GM12878 (cell line): ENCODE measurements around the gene KLHL10. TPM values are rescaled to one million over a fixed set of nuclear protein-coding genes. Genes with fewer than 3 reads are reported as not detected.

Experiments used
- ATAC-seq: fragments of 200-7000 bp; cut with Tn5 transposase; 3 replicates; pipeline ENCODE4 v1.9.1; 2020; ENCODE audit warnings: mild to moderate bottlenecking, moderate library complexity
- BruUV-seq: library from RNA; stranded (reverse); fragments of 400-500 nt; replicated peaks from 2 replicates; lab custom pipeline; 2021; lab: Mats Ljungman, UMichigan
- CTCF ChIA-PET: fragments of 300-600 bp; sonication (Branson Sonifier 250); formaldehyde crosslinking; extraction: SDS; loops from one replicate; lab custom pipeline; 2021; ENCODE audit warnings: inconsistent platforms; lab: Yijun Ruan, JAX
- POLR2A ChIA-PET: fragments of 350-600 bp; formaldehyde crosslinking; extraction: SDS; loops from one replicate; lab custom pipeline; 2021; ENCODE audit warnings: inconsistent platforms; lab: Charles Lee
- RAD21 ChIA-PET: fragments of 300-600 bp; sonication (Branson Sonifier 250); formaldehyde crosslinking; loops from one replicate; lab custom pipeline; 2023; ENCODE audit warnings: antibody characterized with exemption; ENCODE audit not compliant: unreplicated experiment; lab: Charles Lee
- SMC1A ChIA-PET: fragments of 300-600 bp; sonication (Branson Sonifier 250); formaldehyde crosslinking; loops from one replicate; lab custom pipeline; 2023; ENCODE audit not compliant: unreplicated experiment, uncharacterized antibody; lab: Charles Lee
- DNase-seq: peaks from one replicate; pipeline ENCODE4 v3.0.0-alpha.2; 2011; ENCODE audit warnings: low read depth, low spot score
- FAIRE-seq: peaks from 3 replicates; lab custom pipeline; 2011; peaks lifted over from hg19 to GRCh38; lab: Jason Lieb, UNC
- H2AFZ ChIP-seq: 2 replicates; pipeline ENCODE4 v1.6.0; 2011; ENCODE audit warnings: low read depth, low read length, control low read depth; ENCODE audit not compliant: control insufficient read depth
- H3K27ac ChIP-seq: 2 replicates; pipeline ENCODE4 v1.5.1; 2011; ENCODE audit warnings: control low read depth; ENCODE audit not compliant: control insufficient read depth, insufficient read depth
- H3K27me3 ChIP-seq, 2 experiments: replicated peaks in 1 of 2; 2 replicates each; pipeline versions ENCODE4 v1.6.0 to v1.6.1; 2011; ENCODE audit warnings: low read length in 1 of 2; ENCODE audit not compliant: control insufficient read depth in 2 of 2, insufficient read depth in 2 of 2
- H3K36me3 ChIP-seq, 2 experiments: 2 replicates each; pipeline ENCODE4 v1.5.1; 2011; ENCODE audit warnings: low read length in 1 of 2; ENCODE audit not compliant: control insufficient read depth in 2 of 2, insufficient read depth in 2 of 2
- H3K4me1 ChIP-seq: 2 replicates; pipeline ENCODE4 v1.6.1; 2011; ENCODE audit warnings: mild to moderate bottlenecking, low read length, moderate library complexity, mixed read lengths; ENCODE audit not compliant: control insufficient read depth, insufficient read depth
- H3K4me2 ChIP-seq: 2 replicates; pipeline ENCODE4 v1.6.0; 2011; ENCODE audit warnings: control low read depth; ENCODE audit not compliant: control insufficient read depth, insufficient read depth
- H3K4me3 ChIP-seq: fragments of 200-600 bp; sonication (generic); 2 replicates; pipeline ENCODE4 v1.5.1; 2016
- H3K79me2 ChIP-seq: 2 replicates; pipeline ENCODE4 v1.6.0; 2011; ENCODE audit warnings: low read length; ENCODE audit not compliant: control insufficient read depth, insufficient read depth
- H3K9ac ChIP-seq: 2 replicates; pipeline ENCODE4 v1.8.0; 2011; ENCODE audit warnings: low read length, control low read depth, mixed read lengths; ENCODE audit not compliant: control insufficient read depth, insufficient read depth
- H3K9me3 ChIP-seq: replicated peaks from 3 replicates; pipeline ENCODE4 v1.5.1; 2011; ENCODE audit warnings: mild to moderate bottlenecking, low read length; ENCODE audit not compliant: control insufficient read depth, insufficient read depth
- H4K20me1 ChIP-seq: 2 replicates; pipeline ENCODE4 v1.6.0; 2011; ENCODE audit not compliant: control insufficient read depth, insufficient read depth
- CBX5 ChIP-seq: sonication (generic); IDR thresholded peaks from 2 replicates; pipeline ENCODE4 v1.6.1; 2016; ENCODE audit warnings: low read depth, moderate library complexity, mild to moderate bottlenecking, inconsistent platforms
- CREB1 ChIP-seq: IDR thresholded peaks from 2 replicates; pipeline ENCODE4 v1.6.1; 2012; ENCODE audit warnings: low read depth, mild to moderate bottlenecking, inconsistent platforms
- E4F1 ChIP-seq: fragments of 450-650 bp; IDR thresholded peaks from 2 replicates; pipeline ENCODE4 v1.6.1; 2018; ENCODE audit warnings: borderline replicate concordance, mild to moderate bottlenecking; ENCODE audit not compliant: partially characterized antibody
- ETV6 ChIP-seq, 2 experiments: fragments of 450-650 bp in 1 of 2; IDR thresholded peaks in 1 of 2; conservative IDR thresholded peaks in 1 of 2; 2 replicates each; pipeline ENCODE4 v1.6.1; 2014; ENCODE audit warnings: antibody characterized with exemption in 1 of 2, borderline replicate concordance in 1 of 2, low read depth in 1 of 2, mild to moderate bottlenecking in 1 of 2, moderate library complexity in 1 of 2
- IKZF2 ChIP-seq, 2 experiments: fragments of 450-650 bp; IDR thresholded peaks; 2 replicates each; pipeline ENCODE4 v1.6.1; 2017; ENCODE audit warnings: mild to moderate bottlenecking in 2 of 2, moderate library complexity in 2 of 2
- IRF5 ChIP-seq: fragments of 450-650 bp; IDR thresholded peaks from 2 replicates; pipeline ENCODE4 v1.6.1; 2017; ENCODE audit warnings: borderline replicate concordance
- NFYB ChIP-seq: IDR thresholded peaks from 2 replicates; pipeline ENCODE4 v1.6.1; 2011; ENCODE audit warnings: low read depth, mild to moderate bottlenecking, low read length, improper control_type of control experiment, moderate library complexity; ENCODE audit not compliant: insufficient read depth
- NKRF ChIP-seq: fragments of 450-650 bp; conservative IDR thresholded peaks from 2 replicates; pipeline ENCODE4 v1.6.1; 2017; ENCODE audit warnings: mild to moderate bottlenecking, moderate library complexity
- RUNX3 ChIP-seq: IDR thresholded peaks from 2 replicates; pipeline ENCODE4 v1.6.1; 2012; ENCODE audit warnings: low read length, inconsistent platforms
- SKIL ChIP-seq: fragments of 450-650 bp; IDR thresholded peaks from 2 replicates; pipeline ENCODE4 v1.6.1; 2017; ENCODE audit warnings: mild to moderate bottlenecking, low read depth, inconsistent platforms; ENCODE audit not compliant: poor library complexity, severe bottlenecking
- SPI1 ChIP-seq: IDR thresholded peaks from 2 replicates; pipeline ENCODE4 v1.6.1; 2011; ENCODE audit warnings: low read depth, mild to moderate bottlenecking, low read length, moderate library complexity, borderline replicate concordance; ENCODE audit not compliant: insufficient read depth
- SRF ChIP-seq, 2 experiments: IDR thresholded peaks; 2 replicates each; pipeline ENCODE4 v1.6.1; 2011; ENCODE audit warnings: low read depth in 2 of 2, low read length in 2 of 2, mild to moderate bottlenecking in 1 of 2, moderate library complexity in 1 of 2
- TBL1XR1 ChIP-seq: IDR thresholded peaks from 2 replicates; pipeline ENCODE4 v1.6.1; 2012; ENCODE audit warnings: low read depth, low read length, improper control_type of control experiment
- ZBED1 ChIP-seq: IDR thresholded peaks from 2 replicates; pipeline ENCODE4 v1.6.1; 2016; ENCODE audit warnings: borderline replicate concordance
- WGBS: methylation state at CpG from one replicate; pipeline ENCODE4 v1.1.6; 2016; ENCODE audit warnings: low lambda C conversion rate; ENCODE audit not compliant: insufficient replicate concordance, insufficient coverage; ENCODE audit errors: missing lambda C conversion rate; 5-methylcytosine and 5-hydroxymethylcytosine counted together
- in situ Hi-C: fragments of 300-500 bp; cut with MboI; formaldehyde crosslinking; loops from 9 replicates; pipeline ENCODE4 v1.14.3; 2018; ENCODE audit warnings: mixed read lengths
- intact Hi-C: fragments of 100-400 bp; cut with micrococcal nuclease; formaldehyde crosslinking; loops from one replicate; pipeline ENCODE4 v1.14.2; 2022; ENCODE audit not compliant: unreplicated experiment
- polyA plus RNA-seq, 11 experiments: library from polyadenylated mRNA; depleted of rRNA in 4 of 11; unstranded in 6 of 11; stranded (reverse) in 5 of 11; fragments of >200 nt; fragmentation: Nextera tagmentation in 4 of 11; fragmentation: Illumina TruSeq in 1 of 11; extraction: Ambion mirVana in 4 of 11; extraction: Trizol in 1 of 11; gene quantifications; 1 replicate in 1 of 11; 2 replicates in 10 of 11; pipeline versions ENCODE4 v1.2.1 to v1.2.3, GENCODE V29; 2011 to 2016; ENCODE audit warnings: inconsistent platforms in 2 of 11, missing spikeins in 2 of 11, low read depth in 1 of 11
- total RNA-seq, 4 experiments: library from RNA; depleted of rRNA in 3 of 4; stranded (reverse); fragments of >200 nt in 3 of 4; fragmentation: Illumina TruSeq in 1 of 4; extraction: Trizol in 1 of 4; gene quantifications; 2 replicates each; pipeline versions ENCODE4 v1.2.1 to v1.2.3, GENCODE V29; 2013 to 2021

Gene KLHL10
- total and polyA plus RNA-seq, 10 of the 15 experiments (the other 5 are each of a cell fraction or from before 2014, with no cell fraction given): 0.13 to 0.62 (median 0.20) TPM; not detected in 4

- ATAC-seq (peak; percentile 79), FAIRE-seq (no peak), DNase-seq (no peak)
- peaks cover 9% of the 10 kb centered on the region; the same call in 1 of the 2 replicates for H3K4me1 ChIP-seq
- H3K9ac ChIP-seq: peak overlapping the region; percentile 89
- no peaks in the 10 kb centered on the region for H3K9me3 ChIP-seq
- H3K4me2 ChIP-seq: peak overlapping the region; percentile 95
- intact Hi-C loops (no loop called here), in situ Hi-C loops (no loop called here)
- peaks cover 2% of the 10 kb centered on the region for H3K79me2 ChIP-seq
- ChIA-PET RAD21 (interaction anchor here (0.6 kb wide), 1 partner anchor 29 kb away, joined by 3 read pairs; no protein-coding TSS in a partner anchor), CTCF (interaction anchor here (0.7 to 1.7 kb wide), 4 partner anchors 13 to 124 kb away, joined by 3 to 5 read pairs (median 4); partner anchors contain the start of gene P3H4), SMC1A (interaction anchor here (0.9 to 2.0 kb wide), 5 partner anchors 8 to 48 kb away, joined by 3 to 4 read pairs (median 3); partner anchors contain the start of gene JUP), POLR2A (interaction anchor here (0.6 to 1.9 kb wide), 5 partner anchors 14 to 695 kb away, joined by 3 to 6 read pairs (median 4); partner anchors contain the start of gene KLHL11)
- no peaks in the 10 kb centered on the region for H4K20me1 ChIP-seq
- no peaks in the 10 kb centered on the region for H3K36me3 ChIP-seq
- 8% methylated on average over 13 of the region's 13 CpGs for WGBS
- no peaks in the 10 kb centered on the region for H3K27me3 ChIP-seq
- H3K27ac ChIP-seq: peak overlapping the region; percentile 55; the same call in 1 of the 2 replicates
- peak overlapping the region; percentile 92 for H3K4me3 ChIP-seq
- TSS peak; percentile 64 for BruUV-seq
- H2AFZ ChIP-seq: peak overlapping the region; percentile 90
- TF ChIP-seq CBX5: no peak
- TF ChIP-seq IRF5: no peak
- no peak for TF ChIP-seq RUNX3
- peak; percentile 50 to 67; a peak in 3 of 4 replicates for TF ChIP-seq SRF (IDR thresholded peaks at IDR 0.05; ENCODE audit: low read depth in 2 of 2, low read length in 2 of 2)
- TF ChIP-seq CREB1: no peak
- no peak for TF ChIP-seq ETV6 (conservative IDR thresholded peaks at IDR 0.05 in 1 of 2, IDR thresholded peaks at IDR 0.05 in 1 of 2; ENCODE audit: borderline replicate concordance in 1 of 2, low read depth in 1 of 2)
- no peak for TF ChIP-seq IKZF2 (IDR thresholded peaks at IDR 0.05)
- no peak for TF ChIP-seq E4F1
- TF ChIP-seq SPI1: peak; percentile 32; the same call in 1 of the 2 replicates
- TF ChIP-seq ZBED1: no peak
- TF ChIP-seq SKIL: no peak
- TF ChIP-seq TBL1XR1: no peak
- TF ChIP-seq NFYB: 0 out of 2 replicates have a peak, but pooled peaks have one; percentile 30
- no peak for TF ChIP-seq NKRF
Measured at GRCh38 chr17:41835214-41835799, 2.3 kb upstream of the KLHL10 start.
